AG09319 (cell line): ENCODE results near the gene ALX3.

Experiments
- DNase-seq: peaks from one replicate; pipeline ENCODE4 v3.0.0-alpha.2; 2010; ENCODE audit warnings: low read depth; ENCODE audit errors: extremely low read depth
- CTCF ChIP-seq: IDR thresholded peaks from 2 replicates; pipeline ENCODE4 v1.5.1; 2011; ENCODE audit warnings: low read depth, mild to moderate bottlenecking, inconsistent platforms, low read length, moderate library complexity

The ALX3 gene

GRCh38 chr1:110098222-110099026 is 28.0 kb upstream of the ALX3 start:
- no peak for TF ChIP-seq CTCF
- no peak for DNase-seq

- no peak for TF ChIP-seq CTCF
- no peak for DNase-seq
These were observed 27.2 kb upstream of the ALX3 start for GRCh38 chr1:110097507-110098221.

GRCh38 chr1:110094931-110095654 is 24.6 kb upstream of the ALX3 start:
- no peak for TF ChIP-seq CTCF
- no peak for DNase-seq

GRCh38 chr1:110092991-110093390 is 22.5 kb upstream of the ALX3 start:
- no peak for DNase-seq
- TF ChIP-seq CTCF = no peak

GRCh38 chr1:110091791-110092190 is 21.3 kb upstream of the ALX3 start:
- no peak for TF ChIP-seq CTCF
- no peak for DNase-seq

GRCh38 chr1:110091381-110091780 is 20.9 kb upstream of the ALX3 start:
- no peak for DNase-seq
- no peak for TF ChIP-seq CTCF
